Placental epithelial cell (primary cell): ENCODE measurements around the gene PLPPR3. TPM values are rescaled to one million over a fixed set of nuclear protein-coding genes. Genes with fewer than 3 reads are reported as not detected.

Experiments used
- small RNA-seq: library from RNA; depleted of rRNA; stranded (forward); fragments of <200 nt; gene quantifications from one replicate; pipeline ENCODE3, GENCODE V24; 2012
- total RNA-seq: library from RNA; depleted of rRNA; stranded (reverse); fragments of >200 nt; gene quantifications from 2 replicates; pipeline ENCODE4 v1.2.3, GENCODE V29; 2012

Gene PLPPR3
- total RNA-seq: under 0.01 TPM in 1 of 2 replicates, not detected in the other

GRCh38 chr19:821825-822503 is at the start of gene PLPPR3:
Gene PLPPR3 (minus strand): TSS chr19:821955. CDS start chr19:821559, 396 bp downstream.

GRCh38 chr19:858868-859843 is 37.4 kb upstream of the PLPPR3 start, which contains the start of gene CFD:
Gene CFD (plus strand): TSS chr19:859664. CDS start chr19:859690, 26 bp downstream.

GRCh38 chr19:852136-853013 is 30.6 kb upstream of the PLPPR3 start, which contains the start of gene ELANE:
Gene ELANE (plus strand): TSS chr19:852303. CDS start chr19:852329, 26 bp downstream.

GRCh38 chr19:840519-841206 is 18.9 kb upstream of the PLPPR3 start, which contains the start of gene PRTN3:
Gene PRTN3 (plus strand): TSS chr19:840999. CDS start chr19:841009, 10 bp downstream.

GRCh38 chr19:827710-828321 is 6.1 kb upstream of the PLPPR3 start, which contains the start of gene AZU1:
Gene AZU1 (plus strand): TSS chr19:827837. CDS start chr19:827847, 10 bp downstream.

GRCh38 chr19:796692-797527 is 24.8 kb downstream of the PLPPR3 start, which contains the start of gene PTBP1:
Gene PTBP1 (plus strand): TSS chr19:797452. CDS start chr19:797498, 46 bp downstream.

Small RNA genes within 50 kb of the gene (small RNA-seq; reads per million reads assigned to genes)
- not detected for gene MIR3187

Other genes with a start within 250 kb of the PLPPR3 start
- gene BSG, start 249.4 kb downstream of the PLPPR3 start, total RNA-seq: 235 and 281 TPM in 2 replicates
- 0.33 and 0.39 TPM in 2 replicates for gene HCN2, start 232.1 kb downstream of the PLPPR3 start, total RNA-seq
- gene POLRMT, start 188.4 kb downstream of the PLPPR3 start, total RNA-seq: 20.0 and 23.4 TPM in 2 replicates
- gene FGF22, start 182.1 kb downstream of the PLPPR3 start, total RNA-seq: 0.33 and 0.39 TPM in 2 replicates
- gene RNF126, start 158.7 kb downstream of the PLPPR3 start, total RNA-seq: 34.9 and 59.5 TPM in 2 replicates
- gene FSTL3, start 145.6 kb downstream of the PLPPR3 start, total RNA-seq: 221 and 628 TPM in 2 replicates
- gene PRSS57, start 126.5 kb downstream of the PLPPR3 start, total RNA-seq: not detected in 2 replicates
- gene PALM, start 113.0 kb downstream of the PLPPR3 start, total RNA-seq: 0.11 and 1.2 TPM in 2 replicates
- gene MISP, start 70.8 kb downstream of the PLPPR3 start, total RNA-seq: 11.0 and 58.5 TPM in 2 replicates
- 106 and 194 TPM in 2 replicates for gene PTBP1, start 24.5 kb downstream of the PLPPR3 start, total RNA-seq
- not detected in 2 replicates for gene AZU1, start 5.9 kb upstream of the PLPPR3 start, total RNA-seq
- not detected in 2 replicates for gene PRTN3, start 19.0 kb upstream of the PLPPR3 start, total RNA-seq
- not detected in 2 replicates for gene ELANE, start 30.3 kb upstream of the PLPPR3 start, total RNA-seq
- 1.3 and 1.6 TPM in 2 replicates for gene CFD, start 37.7 kb upstream of the PLPPR3 start, total RNA-seq
- 25.5 and 32.2 TPM in 2 replicates for gene MED16, start 71.2 kb upstream of the PLPPR3 start, total RNA-seq
- not detected in 2 replicates for gene RNU6-9, start 71.5 kb upstream of the PLPPR3 start, total RNA-seq
- gene R3HDM4, start 91.3 kb upstream of the PLPPR3 start, total RNA-seq: 35.3 and 49.0 TPM in 2 replicates
- not detected in 2 replicates for gene KISS1R, start 95.4 kb upstream of the PLPPR3 start, total RNA-seq
- gene ARID3A, start 104.1 kb upstream of the PLPPR3 start, total RNA-seq: 177 and 216 TPM in 2 replicates
- 60.1 TPM in 2 replicates for gene WDR18, start 162.4 kb upstream of the PLPPR3 start, total RNA-seq
- gene GRIN3B, start 178.5 kb upstream of the PLPPR3 start, total RNA-seq: under 0.01 and 0.79 TPM in 2 replicates
- gene TMEM259, start 199.2 kb upstream of the PLPPR3 start, total RNA-seq: 79.3 and 114 TPM in 2 replicates
- gene RNU6-2, start 199.6 kb upstream of the PLPPR3 start, total RNA-seq: not detected in 2 replicates
- 33.0 and 118 TPM in 2 replicates for gene CNN2, start 204.7 kb upstream of the PLPPR3 start, total RNA-seq
- 13.0 and 14.0 TPM in 2 replicates for gene ABCA7, start 218.2 kb upstream of the PLPPR3 start, total RNA-seq
- 1.2 and 8.4 TPM in 2 replicates for gene ARHGAP45, start 245.2 kb upstream of the PLPPR3 start, total RNA-seq